IPS DF 6.9 (cell line): ENCODE data around the gene CEP85L.
"Not testable (repeated sequence)": the region's sequence is repeated elsewhere in the genome, so short reads cannot be mapped to it uniquely, and the experiment has no call there.

Source experiments
- DNase-seq: peaks from one replicate; pipeline ENCODE4 v3.0.0-alpha.2; 2013; ENCODE audit warnings: low read depth, low spot score
- H3K27ac ChIP-seq: one replicate; pipeline ENCODE4 v1.5.1; 2013; ENCODE audit warnings: low read length, control low read depth
- H3K27me3 ChIP-seq: 2 replicates; pipeline ENCODE4 v1.6.1; 2013; ENCODE audit warnings: mild to moderate bottlenecking, low read length; ENCODE audit not compliant: control insufficient read depth, insufficient read depth
- H3K36me3 ChIP-seq: 2 replicates; pipeline ENCODE4 v1.6.1; 2013; ENCODE audit warnings: low read length; ENCODE audit not compliant: control insufficient read depth, insufficient read depth
- H3K4me1 ChIP-seq: 2 replicates; pipeline ENCODE4 v1.6.1; 2013; ENCODE audit warnings: low read length; ENCODE audit not compliant: control insufficient read depth, insufficient read depth
- H3K4me3 ChIP-seq: 2 replicates; pipeline ENCODE4 v1.5.1; 2013; ENCODE audit warnings: mild to moderate bottlenecking, low read length
- H3K9me3 ChIP-seq: 2 replicates; pipeline ENCODE4 v1.6.1; 2013; ENCODE audit warnings: low read length, inconsistent platforms; ENCODE audit not compliant: control insufficient read depth, insufficient read depth
- WGBS: extraction: QIAGEN DNeasy Blood & Tissue Kit; methylation state at CpG from one replicate; pipeline ENCODE4 v1.1.7; 2013; ENCODE audit warnings: mixed read lengths, missing lambda C conversion rate; ENCODE audit not compliant: insufficient read length, insufficient coverage; 5-methylcytosine and 5-hydroxymethylcytosine counted together

CEP85L gene

DNA sequence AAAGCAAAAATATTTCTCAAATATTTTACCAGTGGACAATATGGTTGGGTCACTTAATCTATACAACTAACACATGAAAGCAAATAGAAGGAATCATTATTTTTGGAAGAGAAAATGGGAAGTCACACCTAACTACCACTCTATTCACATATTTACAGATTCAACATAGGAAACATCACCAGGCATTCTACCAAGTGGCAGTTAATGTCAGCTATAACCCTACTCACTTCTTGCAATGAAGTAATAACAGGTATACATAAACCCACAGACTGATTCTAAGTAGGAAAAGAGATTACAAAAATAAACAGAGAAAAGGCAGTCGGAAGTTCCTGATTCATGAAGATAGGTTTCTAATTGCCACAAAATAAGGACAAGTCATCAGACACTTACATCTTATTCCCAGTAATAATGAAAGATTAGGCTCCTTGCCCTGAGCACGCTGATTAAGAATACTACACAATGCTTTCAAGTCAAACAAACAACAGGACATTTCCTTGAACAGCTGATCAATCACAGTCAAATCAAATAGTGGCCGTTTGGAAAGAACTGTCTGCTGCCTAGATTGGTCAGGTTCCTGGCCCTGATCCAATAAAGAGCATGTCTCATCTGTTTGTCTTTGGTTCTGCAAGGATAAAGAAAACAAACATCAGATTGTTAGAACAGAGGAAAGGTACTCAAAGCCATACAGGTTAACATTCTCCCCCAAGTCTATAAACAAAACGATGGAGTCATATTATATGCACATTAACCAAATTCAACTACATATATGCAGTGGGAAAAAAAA, 182.5 kb downstream of the CEP85L start:
- Histone ChIP-seq H3K9me3 (no peaks in the 10 kb centered on the region), H3K36me3 (no peaks in the 10 kb centered on the region), H3K4me1 (no peaks in the 10 kb centered on the region), H3K27ac (no peak overlapping the region), H3K4me3 (no peak overlapping the region), H3K27me3 (no peaks in the 10 kb centered on the region)
- WGBS, result no CpG with 5 or more reads among the region's 4 CpGs
- no peak for DNase-seq

DNA sequence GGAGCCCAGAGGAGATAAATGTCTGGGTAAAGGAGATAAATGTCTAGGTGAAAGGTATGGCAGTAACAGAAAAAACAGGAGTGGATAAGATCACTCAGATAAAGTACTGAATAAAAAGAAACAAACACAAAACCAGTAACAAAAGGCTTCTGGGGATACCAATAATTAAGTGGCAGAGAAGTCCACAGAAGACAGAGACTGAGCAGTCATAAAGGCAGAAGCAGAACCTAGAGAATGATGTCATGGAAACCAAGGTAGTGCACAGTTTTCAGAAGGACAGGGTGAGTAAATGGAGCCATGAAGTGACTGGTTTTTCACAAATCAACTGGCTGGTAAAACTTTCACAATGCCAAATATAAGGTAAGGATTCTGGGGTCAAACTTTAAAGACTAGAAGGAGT, 184.2 kb downstream of the CEP85L start:
- no peaks in the 10 kb centered on the region for H3K9me3 ChIP-seq
- H3K4me1 ChIP-seq, result no peaks in the 10 kb centered on the region
- H3K27me3 ChIP-seq, result no peaks in the 10 kb centered on the region
- H3K36me3 ChIP-seq, result no peaks in the 10 kb centered on the region
- no peak overlapping the region for H3K27ac ChIP-seq
- no peak for DNase-seq
- H3K4me3 ChIP-seq, result no peak overlapping the region

DNA sequence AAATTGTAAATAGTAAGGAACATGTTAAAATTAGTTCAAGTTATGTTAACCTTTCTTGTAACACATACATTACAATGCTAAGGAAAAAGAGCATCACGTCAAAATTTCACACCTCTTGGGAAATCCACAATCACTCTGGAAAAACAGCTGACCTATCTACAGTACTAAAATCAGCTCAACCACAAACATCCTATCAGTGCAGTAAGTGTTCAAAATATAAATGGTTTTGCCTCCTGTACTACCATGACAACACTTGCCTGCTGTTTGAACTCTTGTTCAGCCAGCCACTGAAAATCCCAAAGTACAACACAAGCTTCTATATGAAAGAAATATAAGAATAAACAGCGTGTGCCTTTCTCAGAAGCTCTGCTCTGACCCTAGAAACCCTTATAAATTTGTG, 186.8 kb downstream of the CEP85L start:
- Histone ChIP-seq H3K27me3 (no peaks in the 10 kb centered on the region), H3K9me3 (no peaks in the 10 kb centered on the region), H3K36me3 (no peaks in the 10 kb centered on the region), H3K4me1 (no peaks in the 10 kb centered on the region), H3K4me3 (no peak overlapping the region), H3K27ac (no peak overlapping the region)
- no CpG with 5 or more reads among the region's 2 CpGs for WGBS
- no peak for DNase-seq

GRCh38 chr6:118460958-118461470, 190.4 kb downstream of the CEP85L start:
- no peak overlapping the region for H3K27ac ChIP-seq
- no CpG with 5 or more reads among the region's 2 CpGs for WGBS
- no peak overlapping the region for H3K4me3 ChIP-seq
- H3K4me1 ChIP-seq, result no peaks in the 10 kb centered on the region
- no peaks in the 10 kb centered on the region for H3K9me3 ChIP-seq
- H3K36me3 ChIP-seq, result no peaks in the 10 kb centered on the region
- no peak for DNase-seq
- H3K27me3 ChIP-seq, result no peaks in the 10 kb centered on the region

DNA sequence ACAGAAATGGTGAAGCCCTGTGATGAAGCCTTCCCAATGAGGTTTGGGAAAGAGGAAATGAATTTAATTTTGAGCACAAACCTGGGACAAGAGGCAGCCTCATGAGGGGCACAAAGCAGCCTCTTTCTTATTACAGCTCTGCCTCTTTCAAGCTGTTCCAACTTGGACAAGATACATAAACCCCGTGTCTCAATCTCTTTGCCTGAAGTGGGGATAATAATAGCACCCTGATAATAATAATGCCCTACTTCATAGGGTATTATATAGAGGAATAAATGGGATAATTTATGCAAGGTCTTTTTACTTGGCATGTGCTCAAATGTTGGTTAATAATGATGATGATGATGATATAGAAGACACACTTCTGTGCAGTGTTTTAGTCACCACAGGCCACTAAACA, 194.4 kb downstream of the CEP85L start:
- H3K27me3 ChIP-seq, result no peaks in the 10 kb centered on the region
- WGBS, result no CpG with 5 or more reads among the region's 1 CpG

DNA sequence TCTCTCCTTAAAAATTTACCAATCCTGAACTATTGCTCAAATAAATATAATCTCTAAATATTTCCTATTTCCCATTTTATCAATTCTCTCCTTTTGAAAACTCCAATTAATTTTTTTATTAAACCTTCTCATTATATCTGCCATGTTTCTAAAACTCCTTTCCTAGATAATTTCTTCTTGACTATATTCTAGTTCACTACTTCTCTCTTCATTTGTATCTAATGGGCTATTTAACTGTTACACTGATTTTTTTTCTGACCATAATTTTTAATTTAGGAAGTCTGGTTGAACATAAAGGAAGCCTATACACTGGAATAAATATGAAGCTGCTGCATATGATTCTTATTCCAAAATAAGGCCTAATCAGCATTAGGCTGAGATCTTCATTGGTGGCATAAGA, 199.6 kb downstream of the CEP85L start:
- DNase-seq, result no peak
- Histone ChIP-seq H3K4me3 (no peak overlapping the region), H3K4me1 (no peaks in the 10 kb centered on the region), H3K9me3 (no peaks in the 10 kb centered on the region), H3K27ac (no peak overlapping the region), H3K36me3 (no peaks in the 10 kb centered on the region), H3K27me3 (no peaks in the 10 kb centered on the region)

More for the DNA sequence above, 194.4 kb downstream of the CEP85L start:
- Histone ChIP-seq H3K27ac (no peak overlapping the region), H3K9me3 (no peaks in the 10 kb centered on the region), H3K4me3 (no peak overlapping the region), H3K4me1 (no peaks in the 10 kb centered on the region), H3K36me3 (no peaks in the 10 kb centered on the region)
- DNase-seq, result no peak

- WGBS, result no CpG with 5 or more reads among the region's 1 CpG
- DNase-seq, result no peak
- Histone ChIP-seq H3K27ac (no peak overlapping the region), H3K9me3 (no peaks in the 10 kb centered on the region), H3K27me3 (no peaks in the 10 kb centered on the region), H3K4me3 (no peak overlapping the region), H3K4me1 (no peaks in the 10 kb centered on the region), H3K36me3 (no peaks in the 10 kb centered on the region)
These were observed 206.6 kb downstream of the CEP85L start for GRCh38 chr6:118444796-118445195.

DNA sequence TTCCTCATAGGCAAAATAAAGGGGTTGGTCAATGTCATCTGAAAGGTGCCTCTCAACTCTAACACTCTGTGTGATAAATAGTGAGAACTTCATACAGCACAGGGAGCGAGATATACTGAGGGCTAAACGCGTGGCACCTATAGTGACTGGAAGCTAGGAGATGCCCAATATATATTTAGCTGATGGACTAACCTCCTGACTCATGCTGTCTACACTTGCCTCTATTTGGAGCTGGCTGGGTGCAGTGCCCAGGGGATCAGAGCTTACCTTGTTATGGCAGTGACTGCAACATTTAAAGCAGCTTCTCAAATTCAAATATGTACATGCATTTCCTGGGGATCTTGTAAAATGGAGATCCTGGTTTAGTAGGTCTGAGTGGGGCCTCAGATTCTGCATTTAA, 214.9 kb downstream of the CEP85L start:
- DNase-seq, result no peak
- WGBS, result no CpG with 5 or more reads among the region's 3 CpGs
- Histone ChIP-seq H3K9me3 (no peaks in the 10 kb centered on the region), H3K27me3 (no peaks in the 10 kb centered on the region), H3K4me1 (no peaks in the 10 kb centered on the region), H3K36me3 (no peaks in the 10 kb centered on the region), H3K27ac (no peak overlapping the region), H3K4me3 (no peak overlapping the region)

- no CpG with 5 or more reads among the region's 3 CpGs for WGBS
- DNase-seq, H3K36me3 ChIP-seq, H3K9me3 ChIP-seq, H3K27ac ChIP-seq, H3K27me3 ChIP-seq, H3K4me3 ChIP-seq, H3K4me1 ChIP-seq: not testable (repeated sequence)
These were observed 217.2 kb downstream of the CEP85L start for GRCh38 chr6:118434147-118434546.

GRCh38 chr6:118421312-118421711, 230.1 kb downstream of the CEP85L start:
- H3K27ac ChIP-seq, DNase-seq, H3K4me1 ChIP-seq, H3K27me3 ChIP-seq, H3K9me3 ChIP-seq, H3K36me3 ChIP-seq, H3K4me3 ChIP-seq: not testable (repeated sequence)
- no CpG with 5 or more reads among the region's 5 CpGs for WGBS
